ENCODE results near the gene SAP30L. TPM values are rescaled to one million over a fixed set of nuclear protein-coding genes. Genes with fewer than 3 reads are reported as not detected.

The SAP30L gene
- total and polyA plus RNA-seq, 2 of the 4 experiments (the other 2 are of a cell fraction): 9.7 to 17.6 TPM

DNA sequence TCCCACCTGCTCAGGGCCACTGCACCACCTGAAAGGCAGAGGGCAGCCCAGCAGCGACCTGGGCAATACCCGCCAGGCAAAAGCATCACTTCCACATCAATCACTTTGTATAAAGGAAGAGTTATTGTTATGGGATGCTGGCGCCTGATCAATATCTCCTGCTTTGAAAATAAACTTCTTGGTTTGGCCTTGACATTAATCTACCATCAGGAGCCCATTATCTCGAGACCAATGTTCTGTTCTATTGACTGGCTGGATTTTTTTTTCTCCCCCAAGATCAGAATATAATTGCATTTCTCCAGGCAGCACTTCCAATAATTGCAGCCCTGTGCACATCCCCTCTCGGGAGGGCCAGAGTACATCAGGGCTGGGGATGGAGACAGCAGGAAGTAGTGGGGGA lies 44.4 kb upstream of the SAP30L start:
- Histone ChIP-seq H3K4me1 (ENCODE audit: control insufficient read depth, insufficient read depth, low read length) (peaks cover 2% of the 10 kb centered on the region; the same call in 1 of the 2 replicates), H3K56ac (ENCODE audit: extremely low read depth, insufficient read depth, low read length) (no peak overlapping the region), H3K36me3 (ENCODE audit: control insufficient read depth, insufficient read depth, low read length) (no peaks in the 10 kb centered on the region), H2AFZ (replicated peaks; ENCODE audit: low read length, poor library complexity) (no peak overlapping the region), H3K4ac (ENCODE audit: low read depth, low read length) (no peak overlapping the region), H3K4me3 (ENCODE audit: insufficient read depth, low read depth, low read length) (no peak overlapping the region), H3K9ac (ENCODE audit: low read depth, low read length) (no peak overlapping the region), H3K79me1 (ENCODE audit: low read depth in 1 of 2, low read length in 2 of 2) (peaks cover 0 to 7% of the 10 kb centered on the region in 2 experiments; a peak in 2 of 4 replicates), H4K20me1 (ENCODE audit: insufficient read depth, low read length) (no peaks in the 10 kb centered on the region), H2AK5ac (ENCODE audit: low read depth, low read length) (no peak overlapping the region), H3K27ac (ENCODE audit: insufficient read depth, low read length) (no peak overlapping the region), H3K14ac (replicated peaks; ENCODE audit: low read depth, low read length) (no peak overlapping the region), H3K23ac (ENCODE audit: low read depth, low read length) (no peak overlapping the region), H4K91ac (ENCODE audit: insufficient read depth, low read depth, low read length) (no peak overlapping the region), H2BK15ac (ENCODE audit: low read depth, low read length) (no peak overlapping the region), H4K5ac (ENCODE audit: low read depth, low read length) (no peak overlapping the region), H3K27me3 (ENCODE audit: control insufficient read depth, insufficient read depth, low read length) (no peaks in the 10 kb centered on the region), H3K18ac (ENCODE audit: low read depth, low read length) (no peak overlapping the region), H3K4me2 (ENCODE audit: low read depth, low read length) (no peak overlapping the region), H4K8ac (ENCODE audit: low read depth in 2 of 2, low read length in 2 of 2) (no peak overlapping the region), H2BK5ac (ENCODE audit: low read depth, low read length, poor library complexity, severe bottlenecking) (no peak overlapping the region), H2AK9ac (replicated peaks; ENCODE audit: low read depth, low read length, poor library complexity) (no peak overlapping the region), H2BK120ac (ENCODE audit: low read depth, low read length) (no peak overlapping the region), H3K9me1 (ENCODE audit: insufficient read depth, low read length) (0 out of 2 replicates have a peak, but pooled peaks cover 5% of the 10 kb centered on the region), H2BK20ac (ENCODE audit: low read depth, low read length) (no peak overlapping the region), H3K9me3 (ENCODE audit: control insufficient read depth, insufficient read depth, low read length) (no peaks in the 10 kb centered on the region)
- WGBS, 2 experiments (ENCODE audit: extremely low coverage in 2 of 2, insufficient read length in 1 of 2): no CpG with 5 or more reads among the region's 5 CpGs
- ATAC-seq (ENCODE audit: low read depth) (no peak), DNase-seq (no peak)
- intact Hi-C loops (cut with micrococcal nuclease) (no loop called here), in situ Hi-C loops (cut with MboI; ENCODE audit: low sequenced_read_pairs) (no loop called here), dilution Hi-C loops (cut with HindIII; ENCODE audit: low sequenced_read_pairs, unreplicated experiment) (no loop called here)
- TF ChIP-seq, protein P1, sequence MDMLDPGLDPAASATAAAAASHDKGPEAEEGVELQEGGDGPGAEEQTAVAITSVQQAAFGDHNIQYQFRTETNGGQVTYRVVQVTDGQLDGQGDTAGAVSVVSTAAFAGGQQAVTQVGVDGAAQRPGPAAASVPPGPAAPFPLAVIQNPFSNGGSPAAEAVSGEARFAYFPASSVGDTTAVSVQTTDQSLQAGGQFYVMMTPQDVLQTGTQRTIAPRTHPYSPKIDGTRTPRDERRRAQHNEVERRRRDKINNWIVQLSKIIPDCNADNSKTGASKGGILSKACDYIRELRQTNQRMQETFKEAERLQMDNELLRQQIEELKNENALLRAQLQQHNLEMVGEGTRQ (IDR thresholded peaks at IDR 0.05; ENCODE audit: low read depth, low read length): no peak
- no peak for TF ChIP-seq CEBPB (IDR thresholded peaks at IDR 0.05; ENCODE audit: low read depth, low read length)
- no peak for TF ChIP-seq CHD1 (IDR thresholded peaks at IDR 0.05; ENCODE audit: low read depth, low read length)
- TF ChIP-seq, protein P2, sequence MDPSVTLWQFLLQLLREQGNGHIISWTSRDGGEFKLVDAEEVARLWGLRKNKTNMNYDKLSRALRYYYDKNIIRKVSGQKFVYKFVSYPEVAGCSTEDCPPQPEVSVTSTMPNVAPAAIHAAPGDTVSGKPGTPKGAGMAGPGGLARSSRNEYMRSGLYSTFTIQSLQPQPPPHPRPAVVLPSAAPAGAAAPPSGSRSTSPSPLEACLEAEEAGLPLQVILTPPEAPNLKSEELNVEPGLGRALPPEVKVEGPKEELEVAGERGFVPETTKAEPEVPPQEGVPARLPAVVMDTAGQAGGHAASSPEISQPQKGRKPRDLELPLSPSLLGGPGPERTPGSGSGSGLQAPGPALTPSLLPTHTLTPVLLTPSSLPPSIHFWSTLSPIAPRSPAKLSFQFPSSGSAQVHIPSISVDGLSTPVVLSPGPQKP (IDR thresholded peaks at IDR 0.05; ENCODE audit: borderline replicate concordance, low read depth, low read length): no peak
- no peak for TF ChIP-seq MAZ (IDR thresholded peaks at IDR 0.05; ENCODE audit: borderline replicate concordance, low read depth, low read length)
- no peak for TF ChIP-seq RCOR1 (IDR thresholded peaks at IDR 0.05; ENCODE audit: insufficient replicate concordance, low read length)
- TF ChIP-seq, protein P3, sequence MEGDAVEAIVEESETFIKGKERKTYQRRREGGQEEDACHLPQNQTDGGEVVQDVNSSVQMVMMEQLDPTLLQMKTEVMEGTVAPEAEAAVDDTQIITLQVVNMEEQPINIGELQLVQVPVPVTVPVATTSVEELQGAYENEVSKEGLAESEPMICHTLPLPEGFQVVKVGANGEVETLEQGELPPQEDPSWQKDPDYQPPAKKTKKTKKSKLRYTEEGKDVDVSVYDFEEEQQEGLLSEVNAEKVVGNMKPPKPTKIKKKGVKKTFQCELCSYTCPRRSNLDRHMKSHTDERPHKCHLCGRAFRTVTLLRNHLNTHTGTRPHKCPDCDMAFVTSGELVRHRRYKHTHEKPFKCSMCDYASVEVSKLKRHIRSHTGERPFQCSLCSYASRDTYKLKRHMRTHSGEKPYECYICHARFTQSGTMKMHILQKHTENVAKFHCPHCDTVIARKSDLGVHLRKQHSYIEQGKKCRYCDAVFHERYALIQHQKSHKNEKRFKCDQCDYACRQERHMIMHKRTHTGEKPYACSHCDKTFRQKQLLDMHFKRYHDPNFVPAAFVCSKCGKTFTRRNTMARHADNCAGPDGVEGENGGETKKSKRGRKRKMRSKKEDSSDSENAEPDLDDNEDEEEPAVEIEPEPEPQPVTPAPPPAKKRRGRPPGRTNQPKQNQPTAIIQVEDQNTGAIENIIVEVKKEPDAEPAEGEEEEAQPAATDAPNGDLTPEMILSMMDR (conservative IDR thresholded peaks at IDR 0.05; ENCODE audit: low read depth, low read length): no peak
- no peak for TF ChIP-seq RFX5 (IDR thresholded peaks at IDR 0.05; ENCODE audit: low read depth, low read length)
- TF ChIP-seq POLR2A (IDR thresholded peaks at IDR 0.05; ENCODE audit: low read depth, low read length): no peak
- no peak for TF ChIP-seq NFE2L2 (IDR thresholded peaks at IDR 0.05; ENCODE audit: low read depth, low read length)
- TF ChIP-seq MXI1 (IDR thresholded peaks at IDR 0.05; ENCODE audit: borderline replicate concordance, low read depth, low read length): no peak
- TF ChIP-seq SMC3 (IDR thresholded peaks at IDR 0.05; ENCODE audit: low read depth, low read length): no peak
- TF ChIP-seq RAD21 (IDR thresholded peaks at IDR 0.05; ENCODE audit: low read length): no peak
- no peak for TF ChIP-seq MAFK (IDR thresholded peaks at IDR 0.05; ENCODE audit: low read depth, low read length)
- no peak for TF ChIP-seq BHLHE40 (IDR thresholded peaks at IDR 0.05; ENCODE audit: low read depth, low read length)
- TF ChIP-seq FOS (IDR thresholded peaks at IDR 0.05; ENCODE audit: low read depth, low read length): no peak
- BruUV-seq (replicated peaks): no TSS peak
- POLR2A ChIA-PET (ENCODE audit: unreplicated experiment): no interaction called here
- CTCF ChIA-PET: no interaction called here

All from IMR-90 (cell line).